Liver (tissue), 3 donors: Measurements from ENCODE around the gene C8G.

ENCODE experiments used
- ATF3 ChIP-seq: IDR thresholded peaks from 2 replicates; pipeline ENCODE4 v1.6.1; 2016; ENCODE audit warnings: antibody characterized with exemption
- CTCF ChIP-seq: fragments of 150-350 bp; IDR thresholded peaks from 2 replicates; pipeline ENCODE4 v1.5.1; 2017; ENCODE audit warnings: improper control_type of control experiment, low read depth, low read length; ENCODE audit not compliant: missing input control
- FOXA1 ChIP-seq: IDR thresholded peaks from 2 replicates; pipeline ENCODE4 v1.6.1; 2016; ENCODE audit warnings: antibody characterized with exemption
- HNF4G ChIP-seq: IDR thresholded peaks from 2 replicates; pipeline ENCODE4 v1.6.1; 2016; ENCODE audit warnings: antibody characterized with exemption
- JUND ChIP-seq, 2 donors: IDR thresholded peaks; 2 replicates each; pipeline ENCODE4 v1.6.1; 2016; ENCODE audit warnings: antibody characterized with exemption in 2 of 2
- MAX ChIP-seq: IDR thresholded peaks from 2 replicates; pipeline ENCODE4 v1.6.1; 2016; ENCODE audit warnings: antibody characterized with exemption
- NR2F2 ChIP-seq: IDR thresholded peaks from 2 replicates; pipeline ENCODE4 v1.6.1; 2016; ENCODE audit warnings: antibody characterized with exemption
- RAD21 ChIP-seq, 2 donors: IDR thresholded peaks; 2 replicates each; pipeline ENCODE4 v1.6.1; 2016; ENCODE audit warnings: antibody characterized with exemption in 2 of 2, mild to moderate bottlenecking in 2 of 2
- SP1 ChIP-seq: IDR thresholded peaks from 2 replicates; pipeline ENCODE4 v1.6.1; 2018; ENCODE audit warnings: antibody characterized with exemption, mild to moderate bottlenecking
- TAF1 ChIP-seq: conservative IDR thresholded peaks from 2 replicates; pipeline ENCODE4 v1.6.1; 2016; ENCODE audit warnings: antibody characterized with exemption, mild to moderate bottlenecking
- ZBTB33 ChIP-seq: IDR thresholded peaks from 2 replicates; pipeline ENCODE4 v1.6.1; 2016; ENCODE audit warnings: antibody characterized with exemption
- TF ChIP-seq, protein P1 (sequence below): IDR thresholded peaks from 2 replicates; pipeline ENCODE4 v1.6.1; 2016; ENCODE audit warnings: antibody characterized with exemption, mild to moderate bottlenecking
- donor health status: healthy.
- donor health status: healthy.

GRCh38 chr9:136962701-136963248 is 17.7 kb downstream of the C8G start:
- TF ChIP-seq MAX (no peak), ZBTB33 (no peak), CTCF (no peak), FOXA1 (no peak), TAF1 (no peak), HNF4G (no peak), ATF3 (no peak), SP1 (no peak), NR2F2 (no peak), JUND (IDR thresholded peaks at IDR 0.05) (no peak), RAD21 (IDR thresholded peaks at IDR 0.05) (no peak)
- TF ChIP-seq, protein P1, sequence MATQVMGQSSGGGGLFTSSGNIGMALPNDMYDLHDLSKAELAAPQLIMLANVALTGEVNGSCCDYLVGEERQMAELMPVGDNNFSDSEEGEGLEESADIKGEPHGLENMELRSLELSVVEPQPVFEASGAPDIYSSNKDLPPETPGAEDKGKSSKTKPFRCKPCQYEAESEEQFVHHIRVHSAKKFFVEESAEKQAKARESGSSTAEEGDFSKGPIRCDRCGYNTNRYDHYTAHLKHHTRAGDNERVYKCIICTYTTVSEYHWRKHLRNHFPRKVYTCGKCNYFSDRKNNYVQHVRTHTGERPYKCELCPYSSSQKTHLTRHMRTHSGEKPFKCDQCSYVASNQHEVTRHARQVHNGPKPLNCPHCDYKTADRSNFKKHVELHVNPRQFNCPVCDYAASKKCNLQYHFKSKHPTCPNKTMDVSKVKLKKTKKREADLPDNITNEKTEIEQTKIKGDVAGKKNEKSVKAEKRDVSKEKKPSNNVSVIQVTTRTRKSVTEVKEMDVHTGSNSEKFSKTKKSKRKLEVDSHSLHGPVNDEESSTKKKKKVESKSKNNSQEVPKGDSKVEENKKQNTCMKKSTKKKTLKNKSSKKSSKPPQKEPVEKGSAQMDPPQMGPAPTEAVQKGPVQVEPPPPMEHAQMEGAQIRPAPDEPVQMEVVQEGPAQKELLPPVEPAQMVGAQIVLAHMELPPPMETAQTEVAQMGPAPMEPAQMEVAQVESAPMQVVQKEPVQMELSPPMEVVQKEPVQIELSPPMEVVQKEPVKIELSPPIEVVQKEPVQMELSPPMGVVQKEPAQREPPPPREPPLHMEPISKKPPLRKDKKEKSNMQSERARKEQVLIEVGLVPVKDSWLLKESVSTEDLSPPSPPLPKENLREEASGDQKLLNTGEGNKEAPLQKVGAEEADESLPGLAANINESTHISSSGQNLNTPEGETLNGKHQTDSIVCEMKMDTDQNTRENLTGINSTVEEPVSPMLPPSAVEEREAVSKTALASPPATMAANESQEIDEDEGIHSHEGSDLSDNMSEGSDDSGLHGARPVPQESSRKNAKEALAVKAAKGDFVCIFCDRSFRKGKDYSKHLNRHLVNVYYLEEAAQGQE, result no peak
